ENCODE measurements around the gene PLK3.

PLK3 gene

GRCh38 chr1:44817307-44817706, 17.1 kb downstream of the PLK3 start:
- TF ChIP-seq TOX (CRISPR knock-in tag; IDR thresholded peaks at IDR 0.05; ENCODE audit: borderline replicate concordance) (no peak), ZC3H10 (CRISPR knock-in tag; IDR thresholded peaks at IDR 0.05) (no peak)
- ATAC-seq: no peak

GRCh38 chr1:44817771-44818495, 17.8 kb downstream of the PLK3 start:
- no peak for ATAC-seq
- no peak for TF ChIP-seq ZFP30 (CRISPR knock-in tag; IDR thresholded peaks at IDR 0.05)
- TF ChIP-seq ISL1 (CRISPR knock-in tag; IDR thresholded peaks at IDR 0.05): no peak
- TF ChIP-seq GLIS3 (CRISPR knock-in tag; IDR thresholded peaks at IDR 0.05): no peak
- no peak for TF ChIP-seq ZFP3 (CRISPR knock-in tag; IDR thresholded peaks at IDR 0.05)
- no peak for TF ChIP-seq RARB (CRISPR knock-in tag; IDR thresholded peaks at IDR 0.05)

- TF ChIP-seq TCF4 (CRISPR knock-in tag; IDR thresholded peaks at IDR 0.05; ENCODE audit: borderline replicate concordance) (no peak), SNAI2 (CRISPR knock-in tag; IDR thresholded peaks at IDR 0.05) (no peak), CSRNP3 (CRISPR knock-in tag; IDR thresholded peaks at IDR 0.05) (peak; percentile 18; the same call in 1 of the 2 replicates), RARB (CRISPR knock-in tag; IDR thresholded peaks at IDR 0.05) (no peak), CREB5 (CRISPR knock-in tag; IDR thresholded peaks at IDR 0.05; ENCODE audit: low read depth) (no peak; the same call in 1 of the 2 replicates), ZFP30 (CRISPR knock-in tag; IDR thresholded peaks at IDR 0.05) (no peak), ZFP3 (CRISPR knock-in tag; IDR thresholded peaks at IDR 0.05) (no peak)
- peak; percentile 6 for ATAC-seq
Observed at GRCh38 chr1:44819196-44819607, 19.0 kb downstream of the PLK3 start.

GRCh38 chr1:44819608-44820327, 19.6 kb downstream of the PLK3 start:
- TF ChIP-seq ZFP3 (CRISPR knock-in tag; IDR thresholded peaks at IDR 0.05): no peak
- TF ChIP-seq ZNF565 (CRISPR knock-in tag; conservative IDR thresholded peaks at IDR 0.05; ENCODE audit: low read depth): no peak
- TF ChIP-seq TOX (CRISPR knock-in tag; IDR thresholded peaks at IDR 0.05; ENCODE audit: borderline replicate concordance): peak; percentile 76; the same call in 1 of the 2 replicates
- TF ChIP-seq ESRRG (CRISPR knock-in tag; IDR thresholded peaks at IDR 0.05): peak; percentile 42; the same call in 1 of the 2 replicates
- TF ChIP-seq PATZ1 (CRISPR knock-in tag; IDR thresholded peaks at IDR 0.05; ENCODE audit: borderline replicate concordance): peak; percentile 92
- peak; percentile 90 for TF ChIP-seq GLIS3 (CRISPR knock-in tag; IDR thresholded peaks at IDR 0.05)
- peak; percentile 78 for TF ChIP-seq ZC3H10 (CRISPR knock-in tag; IDR thresholded peaks at IDR 0.05)
- TF ChIP-seq ZFP30 (CRISPR knock-in tag; IDR thresholded peaks at IDR 0.05): peak; percentile 18; the same call in 1 of the 2 replicates
- TF ChIP-seq ZNF70 (CRISPR knock-in tag; IDR thresholded peaks at IDR 0.05): peak; percentile 34; the same call in 1 of the 2 replicates
- peak; percentile 57 for TF ChIP-seq CREB5 (CRISPR knock-in tag; IDR thresholded peaks at IDR 0.05; ENCODE audit: low read depth)
- TF ChIP-seq POU6F1 (CRISPR knock-in tag; IDR thresholded peaks at IDR 0.05; ENCODE audit: borderline replicate concordance, low read depth): peak; percentile 35; the same call in 1 of the 2 replicates
- no peak for TF ChIP-seq ZNF8 (CRISPR knock-in tag; IDR thresholded peaks at IDR 0.05)
- TF ChIP-seq RARB (CRISPR knock-in tag; IDR thresholded peaks at IDR 0.05): peak; percentile 83
- TF ChIP-seq ARNTL (CRISPR knock-in tag; IDR thresholded peaks at IDR 0.05; ENCODE audit: borderline replicate concordance, low read depth): 0 out of 2 replicates have a peak, but pooled peaks have one; percentile 12
- TF ChIP-seq CSRNP3 (CRISPR knock-in tag; IDR thresholded peaks at IDR 0.05): no peak; the same call in 1 of the 2 replicates
- TF ChIP-seq TSHZ2 (CRISPR knock-in tag; IDR thresholded peaks at IDR 0.05): no peak
- ATAC-seq: peak; percentile 86
